Keratinocyte (primary cell): ENCODE measurements around the gene AFG1L. TPM values are rescaled to one million over a fixed set of nuclear protein-coding genes. Genes with fewer than 3 reads are reported as not detected.
"Not testable (repeated sequence)": the region's sequence is repeated elsewhere in the genome, so short reads cannot be mapped to it uniquely, and the experiment has no call there.

Source experiments
- DNase-seq: peaks from one replicate; pipeline ENCODE4 v3.0.0-alpha.2; 2011; ENCODE audit warnings: low read depth, missing footprints, low spot score
- FAIRE-seq: peaks from 2 replicates; lab custom pipeline; 2011; peaks lifted over from hg19 to GRCh38; lab: Jason Lieb, UNC
- H2AFZ ChIP-seq: 2 replicates; pipeline ENCODE4 v1.6.0; 2012; ENCODE audit warnings: low read length, control low read depth, inconsistent platforms; ENCODE audit not compliant: control insufficient read depth
- H3K27ac ChIP-seq: 2 replicates; pipeline ENCODE4 v1.5.1; 2011; ENCODE audit warnings: low read length; ENCODE audit not compliant: control insufficient read depth, insufficient read depth
- H3K27me3 ChIP-seq: 3 replicates; pipeline ENCODE4 v1.6.0; 2011; ENCODE audit warnings: low read length; ENCODE audit not compliant: control insufficient read depth, insufficient read depth; ENCODE audit errors: extremely low read depth
- H3K36me3 ChIP-seq, 2 experiments: 2 replicates in 1 of 2; 3 replicates in 1 of 2; pipeline ENCODE4 v1.5.1; 2011; ENCODE audit warnings: low read length in 2 of 2, mild to moderate bottlenecking in 1 of 2; ENCODE audit not compliant: control insufficient read depth in 2 of 2, insufficient read depth in 2 of 2; ENCODE audit errors: extremely low read depth in 1 of 2
- H3K4me1 ChIP-seq: 3 replicates; pipeline ENCODE4 v1.5.1; 2011; ENCODE audit warnings: low read length; ENCODE audit not compliant: control insufficient read depth, insufficient read depth; ENCODE audit errors: extremely low read depth
- H3K4me2 ChIP-seq: 3 replicates; pipeline ENCODE4 v1.6.0; 2011; ENCODE audit warnings: low read depth, low read length; ENCODE audit not compliant: control insufficient read depth, insufficient read depth; ENCODE audit errors: extremely low read depth
- H3K4me3 ChIP-seq, 3 experiments: fragments of 200-600 bp in 1 of 3; sonication (generic) in 1 of 3; 2 replicates in 2 of 3; 3 replicates in 1 of 3; pipeline ENCODE4 v1.5.1; 2011 to 2016; ENCODE audit warnings: low read length in 3 of 3, mild to moderate bottlenecking in 3 of 3, control low read depth in 2 of 3, inconsistent platforms in 1 of 3, low read depth in 1 of 3, mixed read lengths in 1 of 3, mixed run types in 1 of 3, moderate library complexity in 1 of 3; ENCODE audit not compliant: control insufficient read depth in 2 of 3, insufficient read depth in 2 of 3; ENCODE audit errors: extremely low read depth in 1 of 3
- H3K79me2 ChIP-seq: 2 replicates; pipeline ENCODE4 v1.6.0; 2012; ENCODE audit warnings: low read length; ENCODE audit not compliant: control insufficient read depth, insufficient read depth
- H3K9ac ChIP-seq: 3 replicates; pipeline ENCODE4 v1.6.0; 2011; ENCODE audit warnings: low read length; ENCODE audit not compliant: control insufficient read depth, insufficient read depth; ENCODE audit errors: extremely low read depth
- H3K9me1 ChIP-seq: 3 replicates; pipeline ENCODE4 v1.6.0; 2011; ENCODE audit warnings: low read length; ENCODE audit not compliant: control insufficient read depth, insufficient read depth; ENCODE audit errors: extremely low read depth
- H3K9me3 ChIP-seq: 2 replicates; pipeline ENCODE4 v1.5.1; 2012; ENCODE audit warnings: low read depth, low read length; ENCODE audit not compliant: control insufficient read depth
- H4K20me1 ChIP-seq: 3 replicates; pipeline ENCODE4 v1.6.0; 2011; ENCODE audit warnings: low read length; ENCODE audit not compliant: control insufficient read depth, insufficient read depth; ENCODE audit errors: extremely low read depth
- CTCF ChIP-seq, 3 experiments: IDR thresholded peaks in 1 of 3; conservative IDR thresholded peaks in 1 of 3; optimal IDR thresholded peaks in 1 of 3; 2 replicates in 2 of 3; 3 replicates in 1 of 3; pipeline versions ENCODE3 to v1.5.1; 2011; ENCODE audit warnings: low read length in 3 of 3, mild to moderate bottlenecking in 3 of 3, moderate library complexity in 2 of 3, control low read depth in 1 of 3, inconsistent platforms in 1 of 3; ENCODE audit not compliant: insufficient read depth in 2 of 3; ENCODE audit errors: extremely low read depth in 1 of 3
- EZH2 ChIP-seq: IDR thresholded peaks from one replicate; pipeline ENCODE4 v1.6.1; 2012; ENCODE audit warnings: inconsistent platforms, mild to moderate bottlenecking, low read length, moderate library complexity
- dilution Hi-C: fragments of 300-500 bp; cut with MboI; formaldehyde crosslinking; loops from one replicate; pipeline ENCODE4 v1.7.0; 2020; ENCODE audit warnings: low sequenced_read_pairs; ENCODE audit not compliant: extremely low pct_ligation_motif_present
- polyA plus RNA-seq, 5 experiments: library from polyadenylated mRNA; depleted of rRNA in 3 of 5; stranded (reverse) in 3 of 5; stranded (forward) in 1 of 5; unstranded in 1 of 5; fragments of >200 nt; gene quantifications; 1 replicate in 1 of 5; 2 replicates in 3 of 5; 3 replicates in 1 of 5; pipeline versions ENCODE4 v1.2.1 to v1.2.3, GENCODE V29; 2011 to 2012; ENCODE audit warnings: missing spikeins in 2 of 5, low read depth in 1 of 5, low replicate concordance in 1 of 5

AFG1L gene
- polyA plus RNA-seq, 1 donor (not counting 4 experiments of a cell fraction or from before 2014, with no cell fraction given) = 3.1 TPM

GRCh38 chr6:108535114-108535742, 240.4 kb downstream of the AFG1L start:
- H3K4me3 ChIP-seq = no peak overlapping the region
- H3K36me3 ChIP-seq = no peaks in the 10 kb centered on the region
- DNase-seq = no peak
- dilution Hi-C loops = no loop called here
- no peaks in the 10 kb centered on the region for H4K20me1 ChIP-seq
- TF ChIP-seq CTCF (optimal IDR thresholded peaks at IDR 0.05 in 1 of 3, IDR thresholded peaks at IDR 0.05 in 1 of 3, conservative IDR thresholded peaks at IDR 0.05 in 1 of 3; ENCODE audit: extremely low read depth in 1 of 3, insufficient read depth in 2 of 3, low read length in 3 of 3) (no peak), EZH2 (no peak)
- H3K4me1 ChIP-seq = no peaks in the 10 kb centered on the region
- FAIRE-seq = no peak
- H3K9me3 ChIP-seq = no peaks in the 10 kb centered on the region
- no peak overlapping the region for H2AFZ ChIP-seq
- no peaks in the 10 kb centered on the region for H3K9me1 ChIP-seq
- no peaks in the 10 kb centered on the region for H3K27me3 ChIP-seq
- H3K27ac ChIP-seq = no peak overlapping the region
- no peaks in the 10 kb centered on the region for H3K79me2 ChIP-seq
- H3K9ac ChIP-seq = no peak overlapping the region
- H3K4me2 ChIP-seq = no peak overlapping the region

- FAIRE-seq, H3K36me3 ChIP-seq, H2AFZ ChIP-seq, H3K4me1 ChIP-seq, DNase-seq, H3K4me2 ChIP-seq, dilution Hi-C loops, H3K9me1 ChIP-seq, H3K27me3 ChIP-seq, H3K9me3 ChIP-seq, H3K9ac ChIP-seq, H3K4me3 ChIP-seq, H3K79me2 ChIP-seq, H3K27ac ChIP-seq, H4K20me1 ChIP-seq: not testable (repeated sequence)
Observed at GRCh38 chr6:108535920-108536535, 241.2 kb downstream of the AFG1L start.
